ENCODE measurements around the gene RAD51B.

Gene RAD51B

DNA sequence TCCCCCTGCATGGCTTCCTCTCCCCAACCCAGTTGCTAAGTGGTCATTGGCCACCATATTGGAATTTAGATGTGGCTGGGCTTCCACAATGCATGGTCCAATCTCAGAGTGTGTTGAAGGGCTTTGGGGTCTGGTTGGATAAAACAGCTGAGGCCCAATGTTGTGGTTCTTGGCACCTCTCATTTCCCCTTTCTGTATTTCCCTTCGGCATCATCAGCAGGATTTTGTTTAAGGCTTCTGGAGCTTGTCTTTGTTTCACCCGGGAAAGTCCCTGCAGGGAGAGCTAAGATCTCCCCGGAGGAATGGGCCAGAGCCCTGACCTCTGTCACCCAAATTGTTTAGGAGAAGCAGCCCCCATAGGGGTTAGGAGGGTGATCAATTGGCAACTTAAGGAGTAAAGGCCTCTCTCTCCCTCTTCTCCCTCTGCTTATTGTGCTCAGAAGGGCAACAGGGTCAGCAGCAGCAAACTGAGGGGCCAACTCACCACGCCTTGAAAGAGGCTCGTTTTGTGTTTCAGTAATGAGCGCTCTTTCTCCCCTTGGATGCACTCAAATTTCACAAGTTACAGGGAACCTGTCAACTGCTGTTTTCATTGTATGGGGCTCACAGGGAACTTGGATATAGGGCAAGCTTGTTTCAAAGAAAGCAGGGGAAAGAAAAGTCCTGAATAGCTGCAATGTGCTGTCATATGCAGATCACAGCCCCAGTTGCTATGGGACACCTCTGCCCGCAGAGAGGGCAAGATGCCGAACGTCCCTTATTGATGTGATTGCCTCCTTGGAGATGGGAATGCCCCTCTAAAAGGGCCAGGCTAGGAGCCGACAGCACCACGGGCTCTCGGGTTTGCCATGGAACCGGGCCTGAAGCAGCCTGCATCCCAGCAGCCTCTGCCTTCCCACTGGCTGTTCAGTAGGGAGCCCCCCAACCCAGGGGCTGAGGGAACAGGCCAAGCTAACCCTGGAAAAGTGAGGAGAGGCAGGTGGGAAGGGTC, 749.6 kb downstream of the RAD51B start:
- peaks cover 3% of the 10 kb centered on the region for H3K4me1 ChIP-seq (ENCODE audit: insufficient read depth, insufficient read length)
- H3K36me3 ChIP-seq (ENCODE audit: insufficient read depth, insufficient read length, low read length), result no peaks in the 10 kb centered on the region
- H3K27me3 ChIP-seq (ENCODE audit: insufficient read depth, insufficient read length), result no peaks in the 10 kb centered on the region
- TF ChIP-seq ZNF274 (IDR thresholded peaks at IDR 0.05; ENCODE audit: low read depth, low read length) (no peak), SUZ12 (IDR thresholded peaks at IDR 0.05; ENCODE audit: extremely low read depth, insufficient read depth, insufficient read length) (no peak), YY1 (IDR thresholded peaks at IDR 0.05; ENCODE audit: insufficient read depth, insufficient read length) (no peak)
- H3K9me3 ChIP-seq (ENCODE audit: insufficient read depth, low read length), result peaks cover 7% of the 10 kb centered on the region; the same call in 1 of the 2 replicates
- H3K9ac ChIP-seq (ENCODE audit: insufficient read length, low read depth), result no peak overlapping the region
- no peak for DNase-seq (ENCODE audit: low read depth, low spot score)
- no peak overlapping the region for H3K4me3 ChIP-seq (ENCODE audit: insufficient read length, low read depth)

DNA sequence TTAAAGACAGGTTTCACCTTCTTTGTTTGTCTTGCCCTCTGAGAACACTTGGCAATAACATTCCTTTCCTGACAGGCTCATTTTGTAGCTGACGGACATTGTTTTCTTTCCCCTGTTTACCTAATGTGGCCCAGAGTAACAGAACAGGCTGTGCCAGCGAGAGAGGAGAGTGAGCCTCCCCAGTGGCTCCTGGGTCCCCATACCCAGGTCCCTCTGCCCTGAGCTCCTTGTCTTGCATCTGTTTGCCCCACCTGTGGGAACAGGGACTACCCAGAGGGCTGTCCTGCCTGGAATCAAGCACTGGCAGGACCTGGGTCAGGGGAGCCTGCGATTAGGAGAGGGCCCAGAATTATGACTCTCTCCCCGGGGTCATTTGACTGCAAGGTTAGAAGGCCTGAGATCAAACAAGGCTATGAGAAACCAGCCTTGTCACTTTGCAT, 750.4 kb downstream of the RAD51B start:
- no peaks in the 10 kb centered on the region for H3K27me3 ChIP-seq (ENCODE audit: insufficient read depth, insufficient read length)
- H3K9ac ChIP-seq (ENCODE audit: insufficient read length, low read depth), result no peak overlapping the region
- H3K36me3 ChIP-seq (ENCODE audit: insufficient read depth, insufficient read length, low read length), result no peaks in the 10 kb centered on the region
- H3K4me3 ChIP-seq (ENCODE audit: insufficient read length, low read depth), result no peak overlapping the region
- TF ChIP-seq SUZ12 (IDR thresholded peaks at IDR 0.05; ENCODE audit: extremely low read depth, insufficient read depth, insufficient read length) (no peak), YY1 (IDR thresholded peaks at IDR 0.05; ENCODE audit: insufficient read depth, insufficient read length) (no peak), ZNF274 (IDR thresholded peaks at IDR 0.05; ENCODE audit: low read depth, low read length) (no peak)
- peaks cover 7% of the 10 kb centered on the region; the same call in 1 of the 2 replicates for H3K9me3 ChIP-seq (ENCODE audit: insufficient read depth, low read length)
- no peak for DNase-seq (ENCODE audit: low read depth, low spot score)
- no peaks in the 10 kb centered on the region for H3K4me1 ChIP-seq (ENCODE audit: insufficient read depth, insufficient read length)

DNA sequence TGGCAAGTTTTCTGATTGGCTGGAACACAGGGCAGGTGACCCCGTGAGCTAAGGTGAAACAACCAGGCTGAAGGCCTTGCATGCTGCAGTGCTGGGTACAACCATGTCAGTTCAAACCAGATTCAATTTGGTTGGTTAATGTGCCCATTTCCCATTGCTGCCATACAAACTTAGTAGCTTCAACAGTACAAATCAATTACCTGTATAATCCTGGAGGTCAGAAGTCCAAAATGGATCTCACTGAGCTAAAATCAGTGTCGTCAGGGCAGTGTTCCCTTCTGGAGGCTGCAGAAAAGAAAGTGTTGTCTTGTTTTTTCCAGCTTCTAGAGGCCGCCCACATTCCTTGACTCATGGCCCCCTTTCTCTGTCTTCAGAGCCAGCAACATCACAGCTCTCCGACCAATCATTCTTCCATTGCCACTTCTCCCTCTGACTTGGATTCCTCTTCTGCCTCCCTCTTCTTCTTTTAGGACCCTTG, 751.6 kb downstream of the RAD51B start:
- H3K9me3 ChIP-seq (ENCODE audit: insufficient read depth, low read length), result peaks cover 7% of the 10 kb centered on the region; the same call in 1 of the 2 replicates
- H3K9ac ChIP-seq (ENCODE audit: insufficient read length, low read depth), result no peak overlapping the region
- no peaks in the 10 kb centered on the region for H3K27me3 ChIP-seq (ENCODE audit: insufficient read depth, insufficient read length)
- TF ChIP-seq YY1 (IDR thresholded peaks at IDR 0.05; ENCODE audit: insufficient read depth, insufficient read length), result no peak
- TF ChIP-seq ZNF274 (IDR thresholded peaks at IDR 0.05; ENCODE audit: low read depth, low read length), result no peak
- TF ChIP-seq SUZ12 (IDR thresholded peaks at IDR 0.05; ENCODE audit: extremely low read depth, insufficient read depth, insufficient read length), result no peak
- no peak for DNase-seq (ENCODE audit: low read depth, low spot score)
- no peaks in the 10 kb centered on the region for H3K4me1 ChIP-seq (ENCODE audit: insufficient read depth, insufficient read length)
- no peaks in the 10 kb centered on the region for H3K36me3 ChIP-seq (ENCODE audit: insufficient read depth, insufficient read length, low read length)
- no peak overlapping the region for H3K4me3 ChIP-seq (ENCODE audit: insufficient read length, low read depth)

DNA sequence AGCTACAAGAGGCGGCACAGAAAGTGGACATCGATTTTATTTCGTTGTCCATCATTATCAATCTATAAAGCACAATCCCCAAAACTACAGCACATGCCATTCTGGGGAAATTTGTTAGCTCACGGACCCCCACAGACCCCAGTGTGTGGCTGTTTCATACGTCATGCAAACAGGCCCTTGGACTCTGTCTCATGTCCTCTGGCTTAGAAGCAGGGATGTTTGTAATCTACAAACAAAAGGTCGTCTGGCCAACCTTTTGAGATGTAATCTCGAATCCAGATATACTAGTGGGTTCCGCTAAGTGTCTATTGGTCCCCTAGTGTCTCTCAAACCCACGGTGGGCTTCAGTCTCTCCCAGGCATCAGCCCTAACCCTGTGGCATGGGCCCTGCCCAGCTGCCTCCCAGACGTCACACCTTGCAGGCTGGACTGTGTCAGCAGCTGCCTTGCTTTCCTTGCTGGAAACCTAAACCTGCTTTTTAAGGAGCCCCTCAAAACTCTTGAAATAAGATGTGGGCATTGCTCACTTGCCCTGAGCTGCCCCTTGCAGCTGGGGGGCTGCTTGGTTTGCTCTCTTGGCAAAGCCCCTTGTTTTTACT, 752.4 kb downstream of the RAD51B start:
- Histone ChIP-seq H3K4me1 (ENCODE audit: insufficient read depth, insufficient read length) (no peaks in the 10 kb centered on the region), H3K27me3 (ENCODE audit: insufficient read depth, insufficient read length) (no peaks in the 10 kb centered on the region), H3K4me3 (ENCODE audit: insufficient read length, low read depth) (no peak overlapping the region), H3K36me3 (ENCODE audit: insufficient read depth, insufficient read length, low read length) (no peaks in the 10 kb centered on the region), H3K9me3 (ENCODE audit: insufficient read depth, low read length) (peaks cover 7% of the 10 kb centered on the region; the same call in 1 of the 2 replicates), H3K9ac (ENCODE audit: insufficient read length, low read depth) (no peak overlapping the region)
- no peak for TF ChIP-seq SUZ12 (IDR thresholded peaks at IDR 0.05; ENCODE audit: extremely low read depth, insufficient read depth, insufficient read length)
- TF ChIP-seq YY1 (IDR thresholded peaks at IDR 0.05; ENCODE audit: insufficient read depth, insufficient read length), result no peak
- no peak for TF ChIP-seq ZNF274 (IDR thresholded peaks at IDR 0.05; ENCODE audit: low read depth, low read length)
- no peak for DNase-seq (ENCODE audit: low read depth, low spot score)

- Histone ChIP-seq H3K36me3 (ENCODE audit: insufficient read depth, insufficient read length, low read length) (no peaks in the 10 kb centered on the region), H3K4me3 (ENCODE audit: insufficient read length, low read depth) (no peak overlapping the region), H3K9ac (ENCODE audit: insufficient read length, low read depth) (no peak overlapping the region), H3K4me1 (ENCODE audit: insufficient read depth, insufficient read length) (no peaks in the 10 kb centered on the region), H3K9me3 (ENCODE audit: insufficient read depth, low read length) (peaks cover 7% of the 10 kb centered on the region; the same call in 1 of the 2 replicates), H3K27me3 (ENCODE audit: insufficient read depth, insufficient read length) (no peaks in the 10 kb centered on the region)
- no peak for DNase-seq (ENCODE audit: low read depth, low spot score)
- no peak for TF ChIP-seq ZNF274 (IDR thresholded peaks at IDR 0.05; ENCODE audit: low read depth, low read length)
- TF ChIP-seq YY1 (IDR thresholded peaks at IDR 0.05; ENCODE audit: insufficient read depth, insufficient read length), result no peak
- no peak for TF ChIP-seq SUZ12 (IDR thresholded peaks at IDR 0.05; ENCODE audit: extremely low read depth, insufficient read depth, insufficient read length)
Measured at GRCh38 chr14:68573126-68573525, 753.5 kb downstream of the RAD51B start.

GRCh38 chr14:68573722-68574121, 754.1 kb downstream of the RAD51B start:
- Histone ChIP-seq H3K9me3 (ENCODE audit: insufficient read depth, low read length) (peaks cover 7% of the 10 kb centered on the region; the same call in 1 of the 2 replicates), H3K4me1 (ENCODE audit: insufficient read depth, insufficient read length) (no peaks in the 10 kb centered on the region), H3K4me3 (ENCODE audit: insufficient read length, low read depth) (no peak overlapping the region), H3K9ac (ENCODE audit: insufficient read length, low read depth) (no peak overlapping the region), H3K36me3 (ENCODE audit: insufficient read depth, insufficient read length, low read length) (no peaks in the 10 kb centered on the region), H3K27me3 (ENCODE audit: insufficient read depth, insufficient read length) (no peaks in the 10 kb centered on the region)
- DNase-seq (ENCODE audit: low read depth, low spot score), result no peak
- TF ChIP-seq YY1 (IDR thresholded peaks at IDR 0.05; ENCODE audit: insufficient read depth, insufficient read length), result no peak
- TF ChIP-seq ZNF274 (IDR thresholded peaks at IDR 0.05; ENCODE audit: low read depth, low read length), result no peak
- no peak for TF ChIP-seq SUZ12 (IDR thresholded peaks at IDR 0.05; ENCODE audit: extremely low read depth, insufficient read depth, insufficient read length)

GRCh38 chr14:68574461-68574860, 754.9 kb downstream of the RAD51B start:
- no peak for DNase-seq (ENCODE audit: low read depth, low spot score)
- TF ChIP-seq SUZ12 (IDR thresholded peaks at IDR 0.05; ENCODE audit: extremely low read depth, insufficient read depth, insufficient read length) (no peak), YY1 (IDR thresholded peaks at IDR 0.05; ENCODE audit: insufficient read depth, insufficient read length) (no peak), ZNF274 (IDR thresholded peaks at IDR 0.05; ENCODE audit: low read depth, low read length) (no peak)

More at GRCh38 chr14:68574461-68574860, 754.9 kb downstream of the RAD51B start:
- H3K4me3 ChIP-seq (ENCODE audit: insufficient read length, low read depth), result no peak overlapping the region
- no peaks in the 10 kb centered on the region for H3K4me1 ChIP-seq (ENCODE audit: insufficient read depth, insufficient read length)
- no peaks in the 10 kb centered on the region for H3K27me3 ChIP-seq (ENCODE audit: insufficient read depth, insufficient read length)
- peaks cover 7% of the 10 kb centered on the region; the same call in 1 of the 2 replicates for H3K9me3 ChIP-seq (ENCODE audit: insufficient read depth, low read length)
- no peaks in the 10 kb centered on the region for H3K36me3 ChIP-seq (ENCODE audit: insufficient read depth, insufficient read length, low read length)
- no peak overlapping the region for H3K9ac ChIP-seq (ENCODE audit: insufficient read length, low read depth)
